Neural progenitor cell (in vitro differentiated cells): ENCODE data around the gene GEMIN5. TPM values are rescaled to one million over a fixed set of nuclear protein-coding genes. Genes with fewer than 3 reads are reported as not detected.

Experiments used
- DNase-seq: peaks from one replicate; pipeline ENCODE4 v3.0.0-alpha.2; 2016; ENCODE audit warnings: low spot score
- H2AFZ ChIP-seq: fragments of 200-600 bp; sonication (generic); replicated peaks from 2 replicates; pipeline ENCODE4 v1.6.1; 2016; ENCODE audit warnings: antibody characterized with exemption
- H3F3A ChIP-seq: fragments of 200-600 bp; sonication (generic); 2 replicates; pipeline ENCODE4 v1.6.1; 2016; ENCODE audit warnings: antibody characterized with exemption, low read depth
- H3K27ac ChIP-seq: fragments of 200-600 bp; sonication (generic); 2 replicates; pipeline ENCODE4 v1.5.1; 2016; ENCODE audit warnings: mild to moderate bottlenecking
- H3K27me3 ChIP-seq: fragments of 200-600 bp; sonication (generic); 2 replicates; pipeline ENCODE4 v1.6.1; 2016; ENCODE audit warnings: mild to moderate bottlenecking, moderate library complexity
- H3K36me3 ChIP-seq: fragments of 200-600 bp; sonication (generic); 2 replicates; pipeline ENCODE4 v1.5.1; 2016
- H3K4me1 ChIP-seq: fragments of 200-600 bp; sonication (generic); 2 replicates; pipeline ENCODE4 v1.6.1; 2016; ENCODE audit warnings: mixed run types
- H3K4me2 ChIP-seq: fragments of 200-600 bp; sonication (generic); 2 replicates; pipeline ENCODE4 v1.6.1; 2016
- H3K4me3 ChIP-seq: fragments of 200-600 bp; sonication (generic); 2 replicates; pipeline ENCODE4 v1.5.1; 2016
- H3K79me2 ChIP-seq: fragments of 200-600 bp; sonication (generic); 2 replicates; pipeline ENCODE4 v1.6.1; 2016; ENCODE audit warnings: low read depth
- H3K9ac ChIP-seq: fragments of 200-600 bp; sonication (generic); 2 replicates; pipeline ENCODE4 v1.6.1; 2016
- H3K9me3 ChIP-seq: fragments of 200-600 bp; sonication (generic); 2 replicates; pipeline ENCODE4 v1.5.1; 2016; ENCODE audit warnings: low read depth
- H4K20me1 ChIP-seq: fragments of 200-600 bp; sonication (generic); 2 replicates; pipeline ENCODE4 v1.6.1; 2016; ENCODE audit warnings: low read depth
- H3K27ac Mint-ChIP-seq: 3 replicates; pipeline ENCODE4 v1.8.0; 2021; ENCODE audit warnings: mixed read lengths
- H3K27me3 Mint-ChIP-seq: 2 replicates; pipeline ENCODE4 v1.8.0; 2022; ENCODE audit warnings: low read depth, mild to moderate bottlenecking, inconsistent platforms, moderate library complexity, mixed read lengths; ENCODE audit not compliant: insufficient read depth
- H3K36me3 Mint-ChIP-seq: 3 replicates; pipeline ENCODE4 v1.8.0; 2021; ENCODE audit warnings: mixed read lengths
- H3K4me1 Mint-ChIP-seq: 3 replicates; pipeline ENCODE4 v1.8.0; 2021; ENCODE audit warnings: mixed read lengths
- H3K4me3 Mint-ChIP-seq: 3 replicates; pipeline ENCODE4 v1.8.0; 2021; ENCODE audit warnings: mild to moderate bottlenecking, moderate library complexity, mixed read lengths
- H3K9me3 Mint-ChIP-seq: 3 replicates; pipeline ENCODE4 v1.8.0; 2020; ENCODE audit warnings: mixed read lengths
- CTCF ChIP-seq: fragments of 200-600 bp; sonication (generic); IDR thresholded peaks from 2 replicates; pipeline ENCODE4 v1.5.1; 2017; ENCODE audit warnings: antibody characterized with exemption, mild to moderate bottlenecking
- EZH2 ChIP-seq: fragments of 200-600 bp; sonication (generic); IDR thresholded peaks from 2 replicates; pipeline ENCODE4 v1.6.1; 2017; ENCODE audit warnings: antibody characterized with exemption, mild to moderate bottlenecking, moderate library complexity
- EZH2phosphoT487 ChIP-seq: fragments of 200-600 bp; sonication (generic); IDR thresholded peaks from 2 replicates; pipeline ENCODE4 v1.6.1; 2017; ENCODE audit warnings: antibody characterized with exemption
- total RNA-seq: library from RNA; depleted of rRNA; stranded (reverse); fragments of >200 nt; gene quantifications from 2 replicates; pipeline ENCODE4 v1.2.3, GENCODE V29; 2015; ENCODE audit warnings: low replicate concordance

GEMIN5 gene
- total RNA-seq, 1 donor from 2014 or later = 18.5 TPM

- H3K27me3 Mint-ChIP-seq = no peaks in the 10 kb centered on the region
- no peak overlapping the region for H2AFZ ChIP-seq
- H3K4me1 ChIP-seq = no peaks in the 10 kb centered on the region
- no peak overlapping the region for H3K27ac ChIP-seq
- no peaks in the 10 kb centered on the region for H3K36me3 ChIP-seq
- peaks cover 35% of the 10 kb centered on the region for H4K20me1 ChIP-seq
- H3K9ac ChIP-seq = no peak overlapping the region
- no peaks in the 10 kb centered on the region for H3F3A ChIP-seq
- H3K4me2 ChIP-seq = no peak overlapping the region
- TF ChIP-seq EZH2 (no peak), CTCF (no peak), EZH2phosphoT487 (no peak)
- peaks cover 2% of the 10 kb centered on the region for H3K36me3 Mint-ChIP-seq
- H3K27me3 ChIP-seq = no peaks in the 10 kb centered on the region
- no peak overlapping the region for H3K4me3 Mint-ChIP-seq
- H3K4me1 Mint-ChIP-seq = no peaks in the 10 kb centered on the region
- H3K4me3 ChIP-seq = no peak overlapping the region
- no peaks in the 10 kb centered on the region for H3K9me3 Mint-ChIP-seq
- no peaks in the 10 kb centered on the region for H3K9me3 ChIP-seq
- H3K27ac Mint-ChIP-seq = no peak overlapping the region
- peaks cover 81% of the 10 kb centered on the region for H3K79me2 ChIP-seq
- DNase-seq = no peak
These were observed 10.3 kb upstream of the GEMIN5 start for GRCh38 chr5:154948313-154948712.

GRCh38 chr5:154947778-154948177, 9.8 kb upstream of the GEMIN5 start:
- Histone ChIP-seq H3K36me3 (no peaks in the 10 kb centered on the region), H3K9me3 (no peaks in the 10 kb centered on the region), H3K79me2 (peaks cover 83% of the 10 kb centered on the region), H3K9ac (no peak overlapping the region), H3K27ac (no peak overlapping the region), H3F3A (no peaks in the 10 kb centered on the region), H3K27me3 (no peaks in the 10 kb centered on the region), H4K20me1 (peaks cover 35% of the 10 kb centered on the region), H2AFZ (no peak overlapping the region), H3K4me3 (no peak overlapping the region), H3K4me2 (no peak overlapping the region), H3K4me1 (no peaks in the 10 kb centered on the region)
- no peak for TF ChIP-seq EZH2phosphoT487
- TF ChIP-seq CTCF = no peak
- TF ChIP-seq EZH2 = no peak
- Mint-ChIP-seq H3K9me3 (no peaks in the 10 kb centered on the region), H3K4me1 (no peaks in the 10 kb centered on the region), H3K27ac (no peak overlapping the region), H3K27me3 (no peaks in the 10 kb centered on the region), H3K36me3 (peaks cover 2% of the 10 kb centered on the region), H3K4me3 (no peak overlapping the region)
- DNase-seq = no peak

GRCh38 chr5:154945695-154946301, 7.8 kb upstream of the GEMIN5 start:
- peak; percentile 20 for DNase-seq
- H3K4me3 Mint-ChIP-seq = no peak overlapping the region
- H2AFZ ChIP-seq = no peak overlapping the region

More at GRCh38 chr5:154945695-154946301, 7.8 kb upstream of the GEMIN5 start:
- no peak overlapping the region for H3K27ac Mint-ChIP-seq
- Histone ChIP-seq H3K4me2 (no peak overlapping the region), H3K9me3 (no peaks in the 10 kb centered on the region), H3K79me2 (peaks cover 82% of the 10 kb centered on the region), H3K36me3 (no peaks in the 10 kb centered on the region), H3K4me1 (peaks cover 10% of the 10 kb centered on the region), H3K9ac (no peak overlapping the region), H3F3A (no peaks in the 10 kb centered on the region), H3K27ac (no peak overlapping the region), H3K27me3 (no peaks in the 10 kb centered on the region), H4K20me1 (peaks cover 35% of the 10 kb centered on the region), H3K4me3 (no peak overlapping the region)
- H3K27me3 Mint-ChIP-seq = no peaks in the 10 kb centered on the region
- peaks cover 2% of the 10 kb centered on the region for H3K36me3 Mint-ChIP-seq
- peaks cover 9% of the 10 kb centered on the region for H3K4me1 Mint-ChIP-seq
- no peaks in the 10 kb centered on the region for H3K9me3 Mint-ChIP-seq
- TF ChIP-seq EZH2 = no peak
- peak; percentile 71 for TF ChIP-seq CTCF
